Cardiac fibroblast (primary cell): Measurements from ENCODE around the gene TRIM23.
A peak's percentile ranks its signal among the peaks of the same experiment; 100 is the strongest.

Experiments used
- DNase-seq, 2 donors: peaks; one replicate each; pipeline versions ENCODE4 v3.0.0 to v3.0.0-alpha.2; 2010; ENCODE audit warnings: low read depth in 2 of 2
- H3K4me3 ChIP-seq, 2 donors: replicated peaks in 1 of 2; 1 replicate in 1 of 2; 2 replicates in 1 of 2; pipeline ENCODE4 v1.5.1; 2011; ENCODE audit warnings: low read depth in 2 of 2, low read length in 2 of 2, mild to moderate bottlenecking in 2 of 2, moderate library complexity in 1 of 2
- CTCF ChIP-seq: IDR thresholded peaks from one replicate; pipeline ENCODE4 v1.5.1; 2011; ENCODE audit warnings: low read depth, mild to moderate bottlenecking, low read length, inconsistent platforms

Gene TRIM23

GRCh38 chr5:65624025-65624570 is at the start of gene TRIM23:
TRIM23 (minus strand) TSS chr5:65624333; CDS start chr5:65624274, 59 bp downstream.
- TF ChIP-seq CTCF, result peak; percentile 8
- peak; percentile 95 for DNase-seq
- H3K4me3 ChIP-seq, result peak within 1 kb of the TSS; percentile 82 to 97

GRCh38 chr5:65672796-65673195 is 48.7 kb upstream of the TRIM23 start:
- no peak overlapping the region for H3K4me3 ChIP-seq
- no peak for TF ChIP-seq CTCF
- DNase-seq, result peak; percentile 64 to 85

- no peak for DNase-seq
- TF ChIP-seq CTCF, result no peak
- no peak overlapping the region for H3K4me3 ChIP-seq
Measured at GRCh38 chr5:65668696-65669095, 44.6 kb upstream of the TRIM23 start.

GRCh38 chr5:65663804-65664521 is 39.8 kb upstream of the TRIM23 start:
- DNase-seq, result peak; percentile 26 to 36
- peak; percentile 52 for TF ChIP-seq CTCF
- no peak overlapping the region for H3K4me3 ChIP-seq

GRCh38 chr5:65654713-65655112 is 30.6 kb upstream of the TRIM23 start:
- H3K4me3 ChIP-seq, result no peak overlapping the region
- TF ChIP-seq CTCF, result no peak
- no peak for DNase-seq

- no peak for DNase-seq
- no peak for TF ChIP-seq CTCF
Measured at GRCh38 chr5:65651144-65651543, 27.0 kb upstream of the TRIM23 start.

More at GRCh38 chr5:65651144-65651543, 27.0 kb upstream of the TRIM23 start:
- H3K4me3 ChIP-seq, result no peak overlapping the region
